Gastroesophageal sphincter (tissue), 4 donors: Measurements from ENCODE around the gene DGKI. TPM values are rescaled to one million over a fixed set of nuclear protein-coding genes. Genes with fewer than 3 reads are reported as not detected.

Source experiments
- ATAC-seq: fragments of 150-250 bp; one replicate; pipeline ENCODE4 v1.9.1; 2016; ENCODE audit warnings: mild to moderate bottlenecking, moderate library complexity
- H3K27ac ChIP-seq, 4 donors: fragments of 200-600 bp; sonication (generic) in 3 of 4; 1 replicate in 3 of 4; 2 replicates in 1 of 4; pipeline ENCODE4 v1.5.1; 2016 to 2019
- H3K27me3 ChIP-seq: fragments of 200-600 bp; sonication (generic); one replicate; pipeline ENCODE4 v1.5.1; 2019
- H3K36me3 ChIP-seq, 2 donors: fragments of 200-600 bp; sonication (generic); one replicate each; pipeline ENCODE4 v1.5.1; 2019; ENCODE audit warnings: control low read depth in 1 of 2
- H3K4me1 ChIP-seq, 3 donors: fragments of 200-600 bp; sonication (generic); 1 replicate in 2 of 3; 2 replicates in 1 of 3; pipeline ENCODE4 v1.5.1; 2016 to 2019; ENCODE audit warnings: control low read depth in 2 of 3
- H3K4me3 ChIP-seq, 2 donors: fragments of 200-600 bp; sonication (generic); one replicate each; pipeline ENCODE4 v1.5.1; 2019; ENCODE audit warnings: mild to moderate bottlenecking in 1 of 2, moderate library complexity in 1 of 2
- H3K9me3 ChIP-seq, 3 donors: fragments of 200-600 bp; sonication (generic); one replicate each; pipeline ENCODE4 v1.5.1; 2017 to 2019; ENCODE audit warnings: control low read depth in 2 of 3
- EP300 ChIP-seq: sonication (generic); formaldehyde crosslinking; IDR thresholded peaks from one replicate; pipeline ENCODE4 v1.6.1; 2017; ENCODE audit warnings: antibody characterized with exemption, mild to moderate bottlenecking
- POLR2A ChIP-seq, 2 donors: fragments of 450-650 bp; IDR thresholded peaks; one replicate each; pipeline ENCODE4 v1.6.1; 2017; ENCODE audit warnings: antibody characterized with exemption in 2 of 2, mild to moderate bottlenecking in 2 of 2, moderate library complexity in 1 of 2
- POLR2AphosphoS5 ChIP-seq: sonication (generic); formaldehyde crosslinking; IDR thresholded peaks from one replicate; pipeline ENCODE4 v1.6.1; 2017; ENCODE audit warnings: antibody characterized with exemption
- WGBS, 2 donors: methylation state at CpG; one replicate each; pipeline ENCODE4 v1.1.5; 2018; ENCODE audit warnings: low coverage in 1 of 2; 5-methylcytosine and 5-hydroxymethylcytosine counted together
- total RNA-seq, 4 donors: library from RNA; depleted of rRNA; stranded (reverse); fragments of >200 nt; gene quantifications; one replicate each; pipeline ENCODE4 v1.1.0, GENCODE V29; 2016
- TF ChIP-seq, protein P1 (sequence below), 4 experiments: fragments of 200-600 bp in 2 of 4; fragments of 450-650 bp in 2 of 4; sonication (generic) in 1 of 4; IDR thresholded peaks; one replicate each; pipeline ENCODE4 v1.5.1; 2017 to 2019; ENCODE audit warnings: antibody characterized with exemption in 4 of 4, mild to moderate bottlenecking in 2 of 4, moderate library complexity in 2 of 4

Gene DGKI
- total RNA-seq, 4 donors from 2014 or later, result 0.27 to 4.8 (median 3.2) TPM

DNA sequence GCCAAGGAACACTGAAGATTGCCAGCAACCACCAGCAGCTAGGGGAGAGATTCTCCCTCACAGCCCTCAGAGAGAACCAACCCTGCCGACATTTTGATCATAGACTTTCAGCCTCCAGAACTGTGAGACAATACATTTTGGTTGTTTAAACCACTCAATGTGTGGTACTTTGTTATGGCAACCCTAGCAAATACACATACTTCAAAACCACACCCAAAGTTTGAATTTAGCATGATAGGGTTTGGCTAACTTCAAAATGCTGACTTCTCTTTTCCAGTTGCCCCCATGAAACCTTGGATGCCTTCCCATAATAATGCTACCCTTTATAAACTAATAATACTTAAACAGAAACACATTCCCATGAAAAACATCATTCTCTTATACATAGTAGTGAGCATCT lies 149.8 kb downstream of the DGKI start:
- H3K4me1 ChIP-seq, result no peaks in the 10 kb centered on the region
- 40 to 71% methylated on average over 1 of the region's 1 CpG for WGBS, 2 donors
- H3K27ac ChIP-seq, result no peak overlapping the region
- no peaks in the 10 kb centered on the region for H3K9me3 ChIP-seq
- no peak for TF ChIP-seq POLR2A (IDR thresholded peaks at IDR 0.05)
- TF ChIP-seq, protein P1, sequence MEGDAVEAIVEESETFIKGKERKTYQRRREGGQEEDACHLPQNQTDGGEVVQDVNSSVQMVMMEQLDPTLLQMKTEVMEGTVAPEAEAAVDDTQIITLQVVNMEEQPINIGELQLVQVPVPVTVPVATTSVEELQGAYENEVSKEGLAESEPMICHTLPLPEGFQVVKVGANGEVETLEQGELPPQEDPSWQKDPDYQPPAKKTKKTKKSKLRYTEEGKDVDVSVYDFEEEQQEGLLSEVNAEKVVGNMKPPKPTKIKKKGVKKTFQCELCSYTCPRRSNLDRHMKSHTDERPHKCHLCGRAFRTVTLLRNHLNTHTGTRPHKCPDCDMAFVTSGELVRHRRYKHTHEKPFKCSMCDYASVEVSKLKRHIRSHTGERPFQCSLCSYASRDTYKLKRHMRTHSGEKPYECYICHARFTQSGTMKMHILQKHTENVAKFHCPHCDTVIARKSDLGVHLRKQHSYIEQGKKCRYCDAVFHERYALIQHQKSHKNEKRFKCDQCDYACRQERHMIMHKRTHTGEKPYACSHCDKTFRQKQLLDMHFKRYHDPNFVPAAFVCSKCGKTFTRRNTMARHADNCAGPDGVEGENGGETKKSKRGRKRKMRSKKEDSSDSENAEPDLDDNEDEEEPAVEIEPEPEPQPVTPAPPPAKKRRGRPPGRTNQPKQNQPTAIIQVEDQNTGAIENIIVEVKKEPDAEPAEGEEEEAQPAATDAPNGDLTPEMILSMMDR (IDR thresholded peaks at IDR 0.05), result no peak
- TF ChIP-seq POLR2AphosphoS5, result no peak
- H3K4me3 ChIP-seq, result no peak overlapping the region
- H3K27me3 ChIP-seq, result no peaks in the 10 kb centered on the region
- H3K36me3 ChIP-seq, result no peaks in the 10 kb centered on the region
- ATAC-seq, result no peak

DNA sequence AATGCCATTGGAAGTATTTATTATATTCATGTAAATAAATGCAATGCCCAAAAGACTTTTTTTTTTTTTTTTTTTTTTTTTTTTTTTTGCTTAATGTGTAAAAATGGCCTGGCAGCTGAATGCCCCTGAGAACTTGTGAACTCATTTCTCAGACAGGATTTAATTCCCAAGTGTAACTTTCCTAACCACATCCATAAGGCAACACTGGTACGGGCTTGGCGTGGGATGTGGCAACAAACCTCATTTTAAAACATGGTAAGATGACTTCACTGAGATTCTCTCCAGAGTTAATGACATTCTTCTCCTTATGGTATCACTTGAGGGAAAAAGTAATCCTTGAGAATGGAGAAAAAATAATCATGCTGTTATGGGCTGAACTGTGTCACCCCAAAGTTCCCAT lies 150.4 kb downstream of the DGKI start:
- WGBS, 2 donors, result 100% methylated on average over 2 of the region's 2 CpGs; no CpG with 5 or more reads in 1 of the 2 donors
- Histone ChIP-seq H3K27me3 (no peaks in the 10 kb centered on the region), H3K27ac (no peak overlapping the region), H3K4me1 (no peaks in the 10 kb centered on the region), H3K36me3 (no peaks in the 10 kb centered on the region), H3K4me3 (no peak overlapping the region), H3K9me3 (no peaks in the 10 kb centered on the region)
- no peak for TF ChIP-seq POLR2A (IDR thresholded peaks at IDR 0.05)
- TF ChIP-seq, protein P1 (IDR thresholded peaks at IDR 0.05), result no peak
- TF ChIP-seq POLR2AphosphoS5, result no peak
- no peak for TF ChIP-seq EP300
- ATAC-seq, result no peak

DNA sequence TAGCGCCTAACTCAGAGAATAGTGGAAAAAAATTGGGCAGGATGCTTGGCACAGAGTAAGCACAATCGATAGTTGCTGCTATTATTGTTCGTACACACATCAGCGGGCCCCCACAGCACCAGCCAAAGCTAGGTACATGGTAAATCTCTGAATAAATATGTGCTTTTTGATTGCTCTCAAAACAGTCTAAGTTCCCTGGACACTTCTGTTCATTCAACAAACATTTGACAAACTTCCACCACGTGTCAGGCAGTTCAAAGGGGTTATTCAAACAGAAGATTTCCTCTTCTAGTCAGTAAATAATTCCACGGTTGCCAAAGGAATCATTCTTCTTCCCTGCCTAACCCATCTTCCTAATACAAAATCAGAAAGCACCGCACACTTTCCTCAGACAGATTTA lies 150.8 kb downstream of the DGKI start:
- Histone ChIP-seq H3K27ac (no peak overlapping the region), H3K9me3 (no peaks in the 10 kb centered on the region), H3K4me1 (no peaks in the 10 kb centered on the region), H3K27me3 (no peaks in the 10 kb centered on the region), H3K36me3 (no peaks in the 10 kb centered on the region), H3K4me3 (no peak overlapping the region)
- TF ChIP-seq POLR2A (IDR thresholded peaks at IDR 0.05) (no peak), EP300 (no peak), POLR2AphosphoS5 (no peak)
- TF ChIP-seq, protein P1 (IDR thresholded peaks at IDR 0.05), result no peak
- 50 to 69% methylated on average over 7 of the region's 7 CpGs for WGBS, 2 donors
- no peak for ATAC-seq

DNA sequence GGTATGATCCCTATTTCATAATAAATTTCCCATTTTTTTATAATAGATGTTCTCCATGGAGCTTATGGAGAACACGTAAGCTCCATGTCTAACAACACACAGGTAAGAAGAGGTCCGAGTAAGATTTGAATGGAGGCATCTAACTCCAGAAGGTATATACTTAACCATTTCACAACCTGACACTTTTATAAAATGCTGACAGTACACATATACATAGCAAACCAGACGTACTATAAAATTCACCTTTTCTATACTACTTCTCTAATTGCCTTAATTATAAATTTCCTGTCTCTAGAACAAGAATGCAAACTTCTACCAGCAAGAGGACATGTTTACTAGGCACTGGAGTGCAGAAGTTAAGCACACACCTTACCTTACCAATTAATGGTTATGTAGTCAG lies 151.3 kb downstream of the DGKI start:
- TF ChIP-seq, protein P1 (IDR thresholded peaks at IDR 0.05), result no peak
- no peak for TF ChIP-seq POLR2AphosphoS5
- no peak for TF ChIP-seq POLR2A (IDR thresholded peaks at IDR 0.05)
- TF ChIP-seq EP300, result no peak
- WGBS, 2 donors, result 86 to 91% methylated on average over 3 of the region's 3 CpGs
- H3K27me3 ChIP-seq, result no peaks in the 10 kb centered on the region
- no peak overlapping the region for H3K27ac ChIP-seq
- no peaks in the 10 kb centered on the region for H3K9me3 ChIP-seq
- no peak overlapping the region for H3K4me3 ChIP-seq
- ATAC-seq, result no peak
- no peaks in the 10 kb centered on the region for H3K4me1 ChIP-seq
- no peaks in the 10 kb centered on the region for H3K36me3 ChIP-seq

DNA sequence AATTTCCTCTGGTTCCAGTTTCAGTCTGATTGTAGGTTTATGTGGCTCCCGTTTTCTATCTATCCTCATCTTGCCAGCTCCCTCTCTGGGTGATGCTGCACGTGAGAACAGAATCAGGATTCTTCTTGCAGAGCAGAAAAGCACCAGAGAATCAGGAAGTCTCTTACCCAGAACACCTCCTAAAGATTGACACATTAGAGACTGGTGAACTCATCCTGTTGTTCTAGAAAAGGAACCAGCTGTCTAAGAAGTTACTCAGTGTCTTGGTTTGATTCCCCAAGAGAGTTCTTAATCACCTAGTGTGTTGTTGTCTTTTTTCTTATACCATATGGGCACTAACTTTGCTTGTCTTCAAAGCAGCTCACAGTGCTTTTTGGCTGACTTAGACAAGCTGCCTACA lies 152.4 kb downstream of the DGKI start:
- no peak for ATAC-seq
- Histone ChIP-seq H3K9me3 (no peaks in the 10 kb centered on the region), H3K4me3 (no peak overlapping the region), H3K36me3 (no peaks in the 10 kb centered on the region), H3K27ac (no peak overlapping the region), H3K27me3 (no peaks in the 10 kb centered on the region), H3K4me1 (no peaks in the 10 kb centered on the region)
- TF ChIP-seq EP300 (no peak), POLR2A (IDR thresholded peaks at IDR 0.05) (no peak), POLR2AphosphoS5 (no peak)
- TF ChIP-seq, protein P1 (IDR thresholded peaks at IDR 0.05), result no peak
- 69 to 70% methylated on average over 2 of the region's 2 CpGs for WGBS, 2 donors
